Daoy (cell line): Measurements from ENCODE around the gene CSMD2. TPM values are rescaled to one million over a fixed set of nuclear protein-coding genes. Genes with fewer than 3 reads are reported as not detected.
A peak's percentile ranks its signal among the peaks of the same experiment; 100 is the strongest.

Experiments
- DNase-seq: peaks from one replicate; pipeline ENCODE4 v3.0.0-alpha.2; 2015; ENCODE audit warnings: low read depth
- total RNA-seq: library from RNA; depleted of rRNA; stranded (reverse); fragments of >200 nt; shearing (Covaris generic); gene quantifications from 2 replicates; pipeline ENCODE4 v1.2.3, GENCODE V29; 2014

Gene CSMD2
- total RNA-seq, 1 experiment from 2014 or later: 5.0 TPM

- DNase-seq: no peak
These were observed 447.9 kb downstream of the CSMD2 start for GRCh38 chr1:33716976-33717688.

DNA sequence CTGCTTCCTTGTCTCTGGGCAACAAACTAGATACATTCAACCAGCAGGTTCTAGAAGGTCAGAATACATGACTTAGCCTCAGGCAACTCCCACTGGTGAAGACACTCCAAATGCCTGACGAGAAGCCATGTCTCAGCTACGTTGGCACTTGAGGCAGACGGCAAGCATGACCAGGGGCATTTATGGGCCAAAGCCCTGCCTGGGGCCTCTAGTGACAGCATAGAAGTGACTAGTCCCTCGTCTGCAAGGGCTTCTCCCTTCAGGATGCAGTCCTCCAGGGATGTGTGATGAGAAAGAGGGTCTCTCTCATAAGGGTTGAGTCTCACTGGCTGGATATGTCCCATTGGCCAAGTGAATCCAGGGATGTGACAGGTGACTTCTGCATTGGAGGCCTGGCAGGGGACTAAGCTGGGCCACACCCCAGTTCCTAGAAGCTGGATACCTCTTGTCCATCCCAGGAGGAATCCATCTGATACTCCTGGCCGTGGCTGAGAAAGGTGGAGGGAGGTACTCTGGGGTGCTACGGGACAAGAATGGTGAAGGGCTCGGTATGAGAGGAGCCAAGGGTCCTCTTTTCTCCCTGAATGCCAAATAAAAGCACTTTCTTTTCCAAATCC lies 449.7 kb downstream of the CSMD2 start:
- no peak for DNase-seq

DNA sequence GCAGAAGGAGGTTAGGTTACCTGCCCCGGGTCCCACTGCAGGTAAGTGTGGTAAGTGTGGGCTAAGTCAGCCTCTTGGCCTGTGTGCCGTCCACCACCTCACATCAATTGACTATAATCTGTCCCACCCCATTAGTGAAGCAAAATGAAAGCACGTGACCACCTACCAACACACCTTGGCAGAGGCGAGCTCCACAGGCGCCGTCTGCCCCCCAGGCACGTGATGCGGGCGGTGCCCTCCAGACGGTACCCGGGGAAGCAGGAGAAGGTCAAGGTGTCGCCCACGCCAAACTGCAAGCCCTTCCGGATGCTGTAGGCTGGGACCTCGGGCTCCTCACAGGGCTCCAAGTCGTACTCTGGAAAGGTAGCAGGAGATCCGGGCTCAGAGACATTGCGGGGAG lies 450.6 kb downstream of the CSMD2 start:
- DNase-seq: no peak

DNA sequence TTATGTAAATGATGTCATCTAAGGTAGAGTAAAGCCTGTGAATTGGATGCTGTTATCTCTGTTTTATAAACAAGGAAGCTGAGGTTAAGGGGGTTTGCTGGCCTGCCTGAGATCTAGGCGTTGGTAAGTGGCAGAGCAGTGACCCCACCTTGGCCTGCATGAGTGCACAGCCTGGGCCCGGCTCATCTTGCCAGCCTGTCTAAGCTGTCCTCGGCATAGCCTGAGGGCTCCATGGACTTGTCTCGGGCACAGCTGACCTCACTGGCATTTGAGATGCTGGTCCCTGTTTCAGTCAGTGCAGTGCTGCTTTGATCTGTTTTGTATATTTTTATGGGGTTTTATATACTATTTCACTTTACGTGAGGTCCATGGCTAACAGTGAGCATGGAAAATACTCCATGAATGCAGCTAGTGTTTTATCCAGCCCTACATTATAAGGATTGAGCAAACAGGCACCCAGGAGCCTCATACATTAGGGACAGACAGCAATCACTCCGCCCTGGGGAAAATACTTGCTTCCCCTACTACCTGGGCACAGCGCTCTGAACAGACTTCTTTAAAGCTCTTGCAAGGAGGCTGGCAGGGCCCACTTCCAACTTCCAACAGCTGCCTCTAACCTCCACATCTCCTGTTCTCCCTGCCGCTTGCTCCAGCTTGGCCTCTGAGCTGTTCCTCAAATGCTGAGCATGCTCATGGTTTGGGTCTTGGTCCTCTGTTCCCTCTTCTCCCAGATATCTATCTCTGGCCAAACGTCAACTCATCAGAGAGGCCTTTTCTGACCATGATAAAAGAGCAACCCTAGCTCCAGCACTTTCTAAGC lies 451.8 kb downstream of the CSMD2 start:
- no peak for DNase-seq

DNA sequence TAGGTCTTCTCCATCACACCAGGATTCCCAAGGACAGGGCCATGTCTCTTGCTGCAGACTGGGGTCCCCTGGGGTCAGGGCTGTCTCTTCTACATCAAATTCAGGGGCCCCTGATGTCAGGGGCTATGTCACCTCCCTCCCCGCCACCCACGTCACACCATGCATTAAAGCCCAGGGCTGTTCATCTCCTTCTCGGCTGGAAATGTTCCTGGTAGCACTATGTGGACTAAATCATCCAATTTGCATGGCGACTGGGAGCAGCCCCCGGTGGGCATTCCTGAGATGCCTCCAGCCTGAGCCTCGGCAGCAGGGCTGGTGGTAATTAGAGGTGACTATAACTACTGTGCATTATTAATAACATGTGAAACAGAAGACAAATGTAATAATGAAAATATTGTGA lies 452.8 kb downstream of the CSMD2 start:
- no peak for DNase-seq

- no peak for DNase-seq
These were observed 453.5 kb downstream of the CSMD2 start for GRCh38 chr1:33711511-33711910.

DNA sequence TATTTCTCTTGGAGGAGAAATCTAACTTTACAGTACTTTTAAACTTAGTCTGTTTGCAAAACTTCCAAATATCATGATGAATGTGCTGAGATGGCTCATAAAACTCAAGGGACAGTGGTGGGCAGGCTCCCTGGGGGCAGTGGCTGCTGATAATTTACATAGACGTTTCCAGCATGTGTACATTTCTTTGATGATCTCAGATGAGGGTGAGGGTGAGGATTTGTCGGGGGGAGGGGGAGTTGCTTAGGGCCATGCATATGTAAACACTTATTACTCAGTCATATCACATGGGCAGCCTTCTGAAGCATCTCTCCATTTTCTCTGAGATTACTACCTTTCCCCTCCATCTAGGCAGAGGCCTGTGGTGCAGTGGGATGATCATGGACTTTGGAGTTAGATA lies 454.1 kb downstream of the CSMD2 start:
- peak; percentile 23 for DNase-seq

- DNase-seq: no peak
These were observed 455.0 kb downstream of the CSMD2 start for GRCh38 chr1:33709783-33710718.

- no peak for DNase-seq
These were observed 455.8 kb downstream of the CSMD2 start for GRCh38 chr1:33709174-33709782.

GRCh38 chr1:33706634-33707255 lies 458.3 kb downstream of the CSMD2 start:
- DNase-seq: no peak

DNA sequence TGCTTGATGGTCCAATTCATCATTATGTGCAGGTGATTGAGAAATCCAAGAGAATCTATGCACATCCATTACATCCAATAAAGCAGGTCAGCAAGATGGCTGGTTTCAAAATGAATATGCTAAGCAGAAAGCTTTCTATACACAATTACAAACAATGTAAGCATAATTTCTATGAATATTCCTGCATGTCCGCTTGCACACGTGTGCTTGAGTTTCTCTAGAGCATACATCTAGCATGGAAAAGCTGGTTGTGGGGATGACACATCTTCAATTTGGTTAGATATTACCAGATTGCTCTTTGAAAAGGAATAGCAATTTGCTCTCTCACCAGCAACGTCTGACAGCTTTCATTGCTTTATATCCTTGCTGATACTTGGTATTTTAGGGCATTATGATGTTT lies 461.6 kb downstream of the CSMD2 start:
- no peak for DNase-seq

GRCh38 chr1:33698361-33699035 lies 466.5 kb downstream of the CSMD2 start:
- DNase-seq: no peak

GRCh38 chr1:33697816-33698215 lies 467.2 kb downstream of the CSMD2 start:
- DNase-seq: no peak

DNA sequence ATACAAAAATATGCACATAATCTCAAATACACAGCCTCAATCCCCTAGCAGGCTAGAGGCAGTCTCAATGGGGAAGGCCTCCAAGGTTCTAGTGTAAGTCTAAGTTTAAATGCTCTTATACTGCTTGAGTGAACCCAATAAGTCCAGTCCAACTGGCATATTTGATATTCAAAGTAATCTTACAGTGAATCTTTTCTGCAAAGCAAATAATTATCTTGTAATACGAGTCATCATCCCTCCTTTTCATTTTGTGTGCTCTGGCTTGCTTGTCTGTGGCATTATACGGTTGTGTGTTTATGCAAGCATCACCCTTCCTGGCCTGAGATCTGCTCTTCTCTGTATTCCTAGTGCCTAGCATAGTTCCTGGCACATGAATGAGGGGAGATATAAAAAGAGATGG lies 468.1 kb downstream of the CSMD2 start:
- no peak for DNase-seq

- DNase-seq: no peak
These were observed 468.7 kb downstream of the CSMD2 start for GRCh38 chr1:33696311-33696710.

DNA sequence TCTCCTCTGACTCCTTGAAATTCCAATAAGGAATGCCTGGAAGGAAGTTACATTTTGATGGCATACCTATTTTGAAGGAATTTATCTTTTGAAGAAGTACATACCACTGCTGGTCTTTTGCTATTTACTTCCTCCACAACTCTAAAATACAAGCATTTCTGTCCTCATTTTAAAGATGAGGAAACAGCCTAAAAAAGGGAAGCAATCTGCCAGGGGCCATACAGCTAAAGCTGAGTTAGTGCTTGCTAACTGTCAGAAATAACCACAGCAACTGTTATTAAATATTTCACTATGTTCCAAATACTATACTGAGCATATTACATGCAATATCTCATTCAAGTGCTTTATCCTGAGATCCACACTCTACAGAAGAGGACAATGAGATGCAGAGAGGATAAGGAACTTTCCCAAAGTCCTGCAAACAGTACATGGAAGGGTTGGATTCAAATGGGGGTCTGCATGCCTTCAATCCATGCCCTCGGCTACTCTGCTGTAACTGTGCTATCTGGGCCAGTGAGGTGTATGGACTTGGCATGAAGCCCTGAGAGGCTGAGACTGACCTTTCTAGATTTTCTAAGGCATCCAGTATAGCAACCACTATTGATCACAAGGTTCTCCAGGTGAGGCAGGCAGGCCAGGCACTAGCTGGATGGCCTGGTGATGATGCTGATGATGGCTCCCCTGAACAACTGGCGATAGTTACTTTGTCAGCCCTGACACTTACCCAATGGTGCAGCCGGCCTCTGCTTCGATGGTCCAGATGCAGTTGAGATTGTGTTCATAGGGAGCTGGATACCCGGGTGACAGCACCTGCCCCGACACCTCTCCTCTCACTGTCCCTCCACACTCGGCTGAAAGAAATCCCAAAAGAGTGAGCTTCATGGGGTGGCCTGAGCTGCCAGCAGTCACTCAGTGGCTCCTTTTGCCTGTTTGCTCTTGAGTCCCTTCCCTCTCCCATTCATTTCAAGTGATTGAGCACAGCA lies 472.5 kb downstream of the CSMD2 start:
- no peak for DNase-seq

- no peak for DNase-seq
These were observed 478.0 kb downstream of the CSMD2 start for GRCh38 chr1:33687000-33687399.

DNA sequence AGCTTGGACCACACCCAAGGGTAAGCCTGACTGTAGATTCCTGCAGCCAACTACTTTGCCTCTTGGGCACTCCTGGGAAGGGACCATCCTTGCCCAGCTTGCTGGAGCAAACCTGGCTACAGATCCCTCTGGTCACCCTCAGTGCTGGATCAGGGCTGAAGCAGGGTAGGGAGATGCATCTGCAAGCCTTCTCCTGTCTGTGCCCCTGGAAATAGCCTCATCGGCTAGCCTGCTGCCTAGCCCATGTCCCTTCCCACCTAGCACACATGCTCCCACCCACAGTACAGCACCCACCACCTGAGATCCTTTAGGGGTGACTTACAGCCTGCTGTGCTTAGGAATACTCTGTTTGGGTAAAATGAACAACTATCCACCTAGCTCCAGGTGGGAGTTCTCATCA lies 478.5 kb downstream of the CSMD2 start:
- DNase-seq: no peak

DNA sequence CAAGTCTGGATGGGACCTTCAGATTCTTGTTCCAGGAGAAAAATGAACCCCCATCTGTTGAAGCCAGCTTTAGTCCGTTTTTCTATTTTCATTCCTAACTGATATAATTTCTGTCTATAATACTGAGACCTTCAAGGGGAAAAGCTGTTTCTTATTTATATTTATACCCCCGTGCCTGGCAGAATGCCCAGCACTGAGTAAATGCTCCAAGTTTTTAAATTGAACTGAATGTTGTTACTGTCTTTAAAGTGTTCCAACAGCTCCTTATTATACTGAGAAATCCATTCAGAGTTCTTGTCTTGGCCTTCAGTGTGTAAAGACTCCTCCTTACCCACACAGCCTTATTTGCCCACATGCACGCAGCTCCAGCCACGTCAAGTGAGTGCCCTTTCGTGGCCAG lies 479.8 kb downstream of the CSMD2 start:
- DNase-seq: no peak
